Activated T-cell treated with anti-CD3 and anti-CD28 coated beads for 4 hours (primary cell): ENCODE results near the gene PCNX1.
"Not testable (repeated sequence)": the region's sequence is repeated elsewhere in the genome, so short reads cannot be mapped to it uniquely, and the experiment has no call there.

ENCODE experiments used
- DNase-seq: peaks from one replicate; pipeline ENCODE4 v3.0.0-alpha.2; 2020

Gene PCNX1

DNA sequence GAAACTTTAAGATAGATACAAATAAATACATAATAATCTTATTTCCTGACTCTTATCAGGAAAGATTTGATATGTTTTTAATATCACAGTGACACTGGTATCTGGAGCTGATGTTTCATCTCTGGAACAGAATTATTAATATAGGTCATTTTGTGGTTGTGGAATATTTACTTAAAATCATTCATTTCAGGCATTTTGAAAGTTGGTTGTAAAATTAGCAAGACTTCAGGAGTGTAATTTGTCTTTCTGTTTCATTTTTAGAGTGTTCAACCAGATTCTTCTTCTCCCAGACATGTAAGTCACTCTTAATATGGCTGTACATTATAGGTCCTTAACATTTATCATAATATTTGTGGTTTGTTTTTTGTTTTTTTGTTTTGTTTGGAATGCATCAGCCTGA is 115.7 kb downstream of the PCNX1 start:
- no peak for DNase-seq

GRCh38 chr14:71029236-71029781 is 122.0 kb downstream of the PCNX1 start:
- DNase-seq: no peak

DNA sequence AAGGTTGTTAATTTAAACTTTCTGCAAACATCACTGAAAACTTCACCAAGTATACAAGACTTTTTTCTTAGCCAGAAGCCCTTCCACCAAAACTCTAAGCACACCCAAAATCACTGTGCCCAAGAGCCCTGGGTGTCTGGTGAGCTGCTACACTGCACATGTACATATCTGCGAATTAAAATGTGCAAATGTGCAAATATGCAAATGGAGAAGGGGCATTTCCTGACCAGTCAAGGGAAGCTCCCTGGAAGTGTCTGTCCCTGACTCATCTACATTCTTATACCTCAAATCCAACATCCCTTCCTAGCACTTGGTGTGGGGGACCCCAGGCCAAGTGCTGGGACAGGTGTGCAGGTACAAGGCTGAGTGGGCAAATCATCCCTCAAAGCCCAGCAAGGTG is 123.7 kb downstream of the PCNX1 start:
- no peak for DNase-seq

DNA sequence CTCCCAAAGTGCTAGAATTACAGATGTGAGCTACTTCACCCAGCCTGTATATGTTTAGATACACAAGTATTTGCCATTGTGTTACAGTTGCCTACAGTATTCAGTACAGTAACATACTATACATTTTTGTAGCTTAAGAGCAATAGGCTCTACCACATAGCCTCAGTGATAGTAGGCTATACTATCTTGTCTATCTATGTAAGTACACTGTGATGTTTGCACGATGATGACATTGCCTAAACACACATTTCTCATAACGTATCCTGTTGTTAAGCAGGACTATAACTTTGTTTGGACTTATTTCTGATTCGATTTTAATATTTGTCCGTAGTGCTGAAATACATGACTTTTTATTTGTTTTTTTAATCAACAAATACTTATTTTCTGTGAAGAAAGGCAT is 129.2 kb downstream of the PCNX1 start:
- DNase-seq: no peak

- no peak for DNase-seq
These were observed 141.1 kb downstream of the PCNX1 start for GRCh38 chr14:71048393-71048792.

- no peak for DNase-seq
These were observed 142.3 kb downstream of the PCNX1 start for GRCh38 chr14:71049435-71050133.

DNA sequence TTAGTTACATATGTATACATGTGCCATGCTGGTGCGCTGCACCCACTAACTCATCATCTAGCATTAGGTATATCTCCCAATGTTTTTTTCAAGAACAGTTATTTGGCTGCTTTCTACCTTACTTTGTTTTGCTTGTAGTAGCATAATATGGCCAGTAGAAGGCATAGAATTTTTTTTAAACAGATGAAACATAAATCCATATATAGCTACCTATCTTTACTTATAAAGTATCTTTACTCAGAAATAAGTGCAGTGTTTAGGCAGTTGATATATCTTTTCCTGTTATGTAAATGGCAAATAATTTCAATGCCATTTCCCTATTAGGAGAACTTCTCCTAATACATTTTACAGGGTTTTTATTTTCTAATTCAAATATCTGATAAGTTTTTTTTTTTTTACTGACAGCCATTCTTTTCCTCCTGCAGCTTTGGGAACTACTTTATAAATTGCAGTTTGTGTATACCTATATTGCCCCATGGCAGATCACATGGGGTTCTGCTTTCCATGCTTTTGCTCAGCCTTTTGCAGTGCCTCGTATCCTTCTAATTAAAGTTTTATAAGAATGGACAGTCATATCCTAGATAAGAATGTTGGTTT is 143.1 kb downstream of the PCNX1 start:
- DNase-seq: no peak

GRCh38 chr14:71054706-71055105 is 147.4 kb downstream of the PCNX1 start:
- DNase-seq: no peak

- no peak for DNase-seq
These were observed 148.9 kb downstream of the PCNX1 start for GRCh38 chr14:71056168-71056567.

- no peak for DNase-seq
These were observed 153.0 kb downstream of the PCNX1 start for GRCh38 chr14:71060274-71060673.

DNA sequence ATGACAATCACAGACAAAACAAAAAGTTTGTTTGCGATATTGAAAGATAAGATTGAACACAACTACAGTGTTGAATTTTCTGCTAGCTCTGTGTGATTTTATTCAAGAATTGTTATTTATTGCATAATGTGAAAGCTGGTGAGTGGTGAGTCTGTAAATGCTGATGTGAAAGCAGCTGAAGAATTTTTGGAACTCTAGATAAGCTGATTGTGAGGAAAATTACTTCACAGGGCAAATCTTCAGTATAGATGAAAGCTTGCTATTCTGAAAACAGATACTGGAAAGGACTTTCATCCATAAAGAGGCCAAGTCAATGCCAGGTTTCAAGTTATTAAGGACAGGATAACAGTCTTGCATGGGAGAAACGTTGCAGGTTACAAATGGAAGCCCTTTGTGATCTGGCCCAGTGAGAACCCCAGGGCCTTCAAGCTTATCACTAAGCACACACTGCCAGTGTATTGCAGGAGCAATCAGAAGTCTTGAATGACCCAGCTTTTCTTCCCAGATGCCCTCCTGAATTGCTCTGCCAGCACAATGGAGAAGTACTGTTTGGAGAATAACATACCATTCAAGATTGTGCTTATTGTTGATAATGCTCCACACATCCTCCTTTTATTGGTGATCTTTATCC is 153.7 kb downstream of the PCNX1 start:
- no peak for DNase-seq

DNA sequence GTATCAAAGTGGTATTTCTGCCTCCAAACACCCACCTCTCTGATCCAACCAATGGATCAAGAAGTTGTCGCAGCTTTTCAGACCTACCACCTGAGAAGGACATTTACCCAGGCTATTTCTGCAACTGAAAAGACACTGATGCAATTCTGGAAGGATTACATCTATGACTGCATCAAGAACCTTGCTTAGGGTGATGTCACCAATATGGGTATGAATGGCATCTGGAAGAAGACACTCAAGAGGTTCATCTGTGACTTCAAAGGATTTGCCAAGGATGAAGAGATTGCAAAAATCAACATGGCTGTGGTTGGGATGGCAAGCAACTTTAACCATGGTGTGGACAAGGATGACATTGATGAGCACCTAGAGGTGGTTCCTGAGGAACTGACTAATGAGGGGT is 154.2 kb downstream of the PCNX1 start:
- DNase-seq: no peak

GRCh38 chr14:71062581-71063303 is 155.5 kb downstream of the PCNX1 start:
- DNase-seq: no peak

DNA sequence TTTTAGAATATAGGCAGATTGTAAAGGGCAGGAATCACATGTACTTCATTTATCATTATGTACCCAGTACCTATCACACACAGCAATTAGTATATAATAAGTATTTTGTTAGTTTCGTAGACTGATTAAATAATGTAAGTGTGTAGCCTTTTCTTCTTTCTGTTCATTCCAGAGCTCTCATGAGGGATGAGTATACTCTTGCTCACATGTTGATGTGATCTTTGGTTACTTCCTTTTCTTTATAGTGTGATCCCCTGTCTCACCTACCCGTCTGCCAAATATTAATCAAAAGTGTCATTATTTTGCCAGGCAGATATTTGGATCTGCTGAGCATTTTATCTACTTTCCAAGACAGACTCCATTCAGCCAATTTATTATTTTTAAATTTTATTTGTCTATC is 156.1 kb downstream of the PCNX1 start:
- DNase-seq: no peak

GRCh38 chr14:71064747-71065146 is 157.5 kb downstream of the PCNX1 start:
- DNase-seq: not testable (repeated sequence)

- DNase-seq: no peak
These were observed 162.9 kb downstream of the PCNX1 start for GRCh38 chr14:71070169-71070568.

DNA sequence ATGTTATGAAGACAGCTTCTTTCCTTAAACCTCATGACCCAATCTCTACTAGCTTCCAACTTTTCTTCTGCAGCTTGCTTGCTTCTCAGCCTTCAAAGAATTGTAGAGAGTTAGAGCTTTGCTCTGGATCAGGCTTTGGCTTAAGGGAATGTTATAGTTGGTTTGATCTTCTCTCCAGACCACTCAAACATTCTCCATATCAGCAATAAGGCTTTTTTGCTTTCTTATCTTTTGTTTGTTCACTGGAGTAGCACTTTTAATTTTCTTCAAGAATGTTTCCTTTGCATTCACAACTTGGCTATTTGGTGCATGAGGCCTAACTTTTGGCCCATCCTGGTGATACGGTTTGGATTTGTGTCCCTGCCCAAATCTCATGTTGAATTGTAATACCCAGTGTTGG is 163.8 kb downstream of the PCNX1 start:
- DNase-seq: no peak

DNA sequence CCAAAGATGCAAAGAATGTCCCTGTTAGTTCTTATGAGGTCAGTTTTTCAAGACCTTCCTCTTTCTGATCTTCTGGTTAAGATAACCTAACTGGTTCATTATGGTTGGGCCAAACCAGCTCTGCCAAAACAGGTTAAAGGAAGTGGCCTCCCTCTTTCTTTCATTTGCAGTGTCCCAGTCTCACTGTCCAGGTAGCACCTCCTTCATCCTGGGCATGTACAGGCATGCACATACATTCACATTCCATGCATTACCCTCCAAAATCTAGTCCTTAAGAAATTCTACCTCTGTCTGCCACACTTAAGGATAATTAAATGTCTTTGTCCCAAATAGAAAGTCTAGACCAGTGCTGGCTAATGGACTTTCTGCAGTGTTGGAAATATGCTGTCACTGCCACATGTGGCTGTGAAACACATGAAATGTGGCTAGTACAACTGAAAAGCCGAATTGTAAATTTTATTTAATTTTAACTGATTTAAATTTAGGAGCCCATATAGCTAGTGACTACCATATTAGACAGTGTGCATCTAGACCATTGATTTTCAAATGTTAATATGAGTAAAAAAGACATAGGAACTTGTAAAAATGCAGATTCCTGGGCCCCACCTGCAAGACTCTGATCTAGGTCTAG is 169.3 kb downstream of the PCNX1 start:
- no peak for DNase-seq

GRCh38 chr14:71078500-71078899 is 171.2 kb downstream of the PCNX1 start:
- DNase-seq: no peak

DNA sequence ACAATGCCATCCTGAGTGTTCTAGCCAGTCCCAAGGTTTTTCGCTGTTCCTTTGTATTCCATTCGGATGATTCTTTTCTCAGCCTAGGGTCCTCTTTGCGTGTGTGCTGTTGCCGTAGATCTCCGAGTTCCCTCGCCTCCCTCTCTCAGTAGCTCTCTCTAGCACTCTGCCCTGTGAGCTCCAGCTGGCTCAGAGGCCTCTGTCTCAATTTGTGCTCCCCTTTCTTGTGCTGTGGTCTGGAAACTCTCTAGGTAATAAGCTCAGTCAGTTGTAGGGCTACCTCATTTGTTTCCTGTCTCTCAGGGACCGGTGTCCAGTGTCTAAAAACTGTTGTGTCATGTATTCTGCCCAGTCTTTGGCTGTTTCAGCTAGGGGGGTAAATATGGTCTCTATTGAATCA is 179.3 kb downstream of the PCNX1 start:
- no peak for DNase-seq

DNA sequence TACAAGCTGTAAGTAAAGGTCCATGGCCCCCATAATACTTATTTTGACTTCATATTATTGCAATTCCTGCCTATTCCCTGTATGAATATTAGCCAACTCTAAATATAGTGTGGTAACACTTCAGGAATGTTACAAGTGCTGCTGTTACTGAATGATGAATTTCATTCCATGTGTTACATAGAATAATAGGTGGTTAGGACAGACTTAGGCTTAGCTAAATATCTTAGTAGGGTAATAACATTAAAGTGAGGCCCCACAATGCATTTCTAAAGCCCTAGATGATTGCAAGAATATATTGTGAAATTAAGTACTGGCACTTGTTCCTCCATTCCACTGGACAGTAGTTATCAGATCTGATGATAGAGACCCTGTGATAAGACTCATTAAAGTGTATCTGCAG is 182.7 kb downstream of the PCNX1 start:
- DNase-seq: no peak

GRCh38 chr14:71094722-71095121 is 187.5 kb downstream of the PCNX1 start:
- DNase-seq: no peak

DNA sequence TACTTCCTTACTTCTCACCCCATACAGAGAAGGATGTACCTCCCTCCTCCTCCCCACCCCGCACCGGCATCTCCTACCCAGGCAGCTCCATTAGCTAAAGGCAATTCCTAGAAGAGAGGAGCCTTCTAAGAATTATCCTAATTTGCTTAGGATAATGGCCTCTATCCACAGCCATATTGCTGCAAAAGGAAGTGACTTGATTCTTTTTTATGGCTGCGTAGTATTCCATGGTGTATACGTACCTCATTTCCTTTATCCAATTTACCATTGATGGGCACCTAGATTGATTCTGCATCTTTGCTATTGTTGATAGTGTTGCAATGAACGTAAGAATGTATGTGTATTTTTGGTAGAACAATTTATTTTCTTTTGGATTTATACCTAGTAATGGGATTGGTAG is 189.7 kb downstream of the PCNX1 start:
- DNase-seq: no peak
